Measurements from ENCODE around the gene MYO9A.
"Not testable (repeated sequence)": the region's sequence is repeated elsewhere in the genome, so short reads cannot be mapped to it uniquely, and the experiment has no call there.

The MYO9A gene

GRCh38 chr15:72136170-72137051 is 18.5 kb upstream of the MYO9A start:
- peak; percentile 86 for DNase-seq

GRCh38 chr15:72135719-72136118 is 17.8 kb upstream of the MYO9A start:
- peak; percentile 65 for DNase-seq

GRCh38 chr15:72133211-72133610 is 15.3 kb upstream of the MYO9A start:
- no peak for DNase-seq

- DNase-seq = no peak
Observed at GRCh38 chr15:72131922-72132321, 14.0 kb upstream of the MYO9A start.

GRCh38 chr15:72130272-72130671 is 12.3 kb upstream of the MYO9A start:
- no peak for DNase-seq

- DNase-seq = no peak
Observed at GRCh38 chr15:72128359-72128758, 10.4 kb upstream of the MYO9A start.

- DNase-seq = no peak
Observed at GRCh38 chr15:72127724-72128322, 9.9 kb upstream of the MYO9A start.

GRCh38 chr15:72124218-72124617 is 6.3 kb upstream of the MYO9A start:
- DNase-seq = no peak

GRCh38 chr15:72117486-72118016 is 399 bp downstream of the MYO9A start:
- peak; percentile 33 for DNase-seq

GRCh38 chr15:72116731-72117485 is 1.0 kb downstream of the MYO9A start:
- DNase-seq = peak; percentile 12

GRCh38 chr15:72113347-72114031 is 4.5 kb downstream of the MYO9A start:
- DNase-seq = no peak

- DNase-seq = no peak
Observed at GRCh38 chr15:72112805-72113204, 5.1 kb downstream of the MYO9A start.

- DNase-seq = no peak
Observed at GRCh38 chr15:72112116-72112515, 5.8 kb downstream of the MYO9A start.

GRCh38 chr15:72110355-72110754 is 7.6 kb downstream of the MYO9A start:
- no peak for DNase-seq

GRCh38 chr15:72106068-72106467 is 11.9 kb downstream of the MYO9A start:
- no peak for DNase-seq

- DNase-seq = no peak
Observed at GRCh38 chr15:72105111-72105510, 12.8 kb downstream of the MYO9A start.

GRCh38 chr15:72100551-72100950 is 17.4 kb downstream of the MYO9A start:
- not testable (repeated sequence) for DNase-seq

GRCh38 chr15:72099155-72099554 is 18.8 kb downstream of the MYO9A start:
- no peak for DNase-seq

- no peak for DNase-seq
Observed at GRCh38 chr15:72098040-72098439, 19.9 kb downstream of the MYO9A start.

- DNase-seq = no peak
Observed at GRCh38 chr15:72096796-72097195, 21.2 kb downstream of the MYO9A start.

GRCh38 chr15:72092691-72093090 is 25.3 kb downstream of the MYO9A start:
- DNase-seq = no peak

- DNase-seq = no peak
Observed at GRCh38 chr15:72092006-72092405, 25.9 kb downstream of the MYO9A start.

All from NCI-H345 (cell line).